Measurements from ENCODE around the gene PRDM15. TPM values are rescaled to one million over a fixed set of nuclear protein-coding genes. Genes with fewer than 3 reads are reported as not detected.
A peak's percentile ranks its signal among the peaks of the same experiment; 100 is the strongest.

Gene PRDM15
- polyA plus RNA-seq, 12 donors: 3.7 to 5.8 (median 4.5) TPM; not detected in 1

DNA sequence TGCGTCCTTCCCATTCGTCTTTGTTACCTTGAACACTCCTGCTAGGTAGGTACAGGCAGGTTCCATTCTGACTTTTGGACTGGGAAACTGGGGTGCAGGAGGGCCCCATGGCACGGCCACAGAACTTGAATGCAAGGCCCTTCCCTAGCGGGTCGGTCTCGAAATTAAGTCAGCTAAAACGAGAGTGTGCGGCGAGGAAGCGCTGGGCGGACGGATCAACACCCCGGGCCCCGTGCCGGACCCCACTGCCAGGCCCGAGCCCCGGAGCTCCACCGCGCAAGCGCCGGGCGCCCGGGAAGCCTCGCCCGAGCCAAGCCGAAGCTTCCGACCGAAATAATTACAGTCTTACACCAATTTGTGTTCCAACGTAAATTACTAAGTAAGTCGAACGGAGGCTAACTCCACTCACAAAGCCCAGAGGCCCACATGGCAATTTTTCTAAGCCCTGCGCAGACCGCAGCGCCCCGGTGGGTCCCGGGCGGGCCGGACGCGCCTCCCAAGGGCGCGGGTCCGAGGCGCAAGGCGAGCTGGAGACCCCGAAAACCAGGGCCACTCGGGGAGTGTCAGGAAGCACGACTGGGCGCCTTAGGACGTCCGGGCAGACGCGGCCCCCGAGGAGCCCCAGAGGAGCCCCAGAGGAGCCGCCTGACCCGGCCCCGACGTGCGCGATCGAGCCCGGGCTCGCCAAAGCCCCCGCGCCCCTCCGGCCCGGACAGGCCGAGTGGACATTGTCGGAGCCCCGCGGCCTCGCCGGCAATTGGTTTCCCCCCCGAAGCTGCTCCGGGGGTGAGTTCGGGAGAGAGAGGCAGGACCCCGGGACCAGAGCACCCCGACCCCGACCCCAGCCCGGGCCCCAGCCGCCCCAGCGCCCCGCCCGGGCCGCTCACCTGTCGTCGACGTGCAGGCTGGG, 112.9 kb downstream of the PRDM15 start:
- DNase-seq: no peak

DNA sequence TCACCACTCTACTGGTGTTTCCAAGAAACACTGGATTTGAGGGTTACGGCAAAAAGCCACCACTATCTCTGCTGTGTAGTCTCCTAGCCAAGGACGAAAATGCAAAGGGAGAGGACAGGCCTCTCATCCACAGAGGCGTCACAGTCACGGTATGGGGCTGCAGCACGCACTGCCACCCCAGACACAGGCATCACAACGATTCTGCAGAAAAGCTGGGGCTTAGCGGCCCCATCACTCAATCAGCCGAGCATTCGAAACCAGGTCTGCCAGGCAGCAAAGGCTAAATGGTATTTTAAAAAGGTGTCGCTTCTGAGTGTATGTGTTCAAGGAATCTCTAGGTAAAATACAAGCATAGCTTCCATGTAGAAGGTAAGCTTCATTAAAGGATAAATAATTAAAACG, 113.7 kb downstream of the PRDM15 start:
- no peak for DNase-seq

DNA sequence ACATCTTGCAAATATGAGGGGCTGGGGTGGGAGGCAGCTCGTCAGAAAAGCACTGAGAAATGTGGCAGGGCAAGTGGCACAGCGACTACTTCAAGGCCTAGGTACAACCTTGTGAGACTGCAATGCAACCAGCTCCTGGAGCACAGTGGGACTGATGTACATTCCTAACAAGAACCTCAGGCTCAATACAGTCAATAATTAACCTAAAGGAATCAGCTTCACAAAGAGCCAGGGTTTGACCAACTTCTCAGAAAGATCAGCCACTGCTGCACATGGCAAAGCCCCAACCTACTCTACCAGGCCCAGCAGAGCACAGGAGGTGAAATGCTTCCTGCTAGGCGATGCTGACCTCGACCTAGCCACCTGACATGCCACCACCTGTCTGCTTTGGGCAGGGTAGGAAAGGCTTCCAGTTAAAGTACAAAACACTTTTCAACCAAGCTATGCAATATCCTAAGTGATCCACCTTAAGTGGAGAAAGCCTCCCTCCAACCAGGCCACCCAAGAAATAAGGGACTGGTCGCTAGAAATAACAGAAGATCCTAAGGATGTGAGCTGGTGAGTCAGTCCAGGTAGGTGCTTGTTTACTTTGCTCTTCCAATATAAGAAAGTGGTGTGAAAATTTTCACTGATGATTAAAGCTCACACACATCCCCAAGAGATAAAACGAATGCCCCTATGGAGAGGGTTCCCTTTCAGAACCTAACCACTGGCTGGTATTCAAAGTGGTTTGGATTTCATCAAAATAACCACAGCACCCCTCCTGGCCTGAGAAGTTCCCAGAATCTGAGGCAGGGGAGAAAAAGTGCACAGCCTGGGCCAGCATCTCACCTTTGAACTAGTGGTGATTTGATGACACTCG, 114.4 kb downstream of the PRDM15 start:
- no peak for DNase-seq

DNA sequence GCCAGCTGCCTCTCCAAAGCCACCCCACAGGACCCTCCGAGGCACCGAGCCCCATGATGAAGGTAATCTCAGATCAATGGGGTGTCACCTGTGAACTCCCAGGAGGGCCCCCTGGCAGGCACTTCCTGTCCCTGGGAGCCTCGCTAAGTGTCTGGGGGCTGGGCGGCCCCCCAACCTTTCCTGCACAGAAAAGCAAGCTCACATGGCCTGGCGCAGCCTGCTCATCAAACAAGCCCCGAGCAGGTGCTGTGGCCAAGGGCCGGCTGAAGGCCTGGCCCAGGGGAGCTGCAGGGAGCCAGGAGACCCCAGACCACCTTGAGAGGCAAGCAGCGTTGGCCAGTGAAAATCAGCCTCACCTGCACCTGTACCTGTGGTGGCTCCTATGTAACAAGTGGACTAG, 115.1 kb downstream of the PRDM15 start:
- DNase-seq: no peak

DNA sequence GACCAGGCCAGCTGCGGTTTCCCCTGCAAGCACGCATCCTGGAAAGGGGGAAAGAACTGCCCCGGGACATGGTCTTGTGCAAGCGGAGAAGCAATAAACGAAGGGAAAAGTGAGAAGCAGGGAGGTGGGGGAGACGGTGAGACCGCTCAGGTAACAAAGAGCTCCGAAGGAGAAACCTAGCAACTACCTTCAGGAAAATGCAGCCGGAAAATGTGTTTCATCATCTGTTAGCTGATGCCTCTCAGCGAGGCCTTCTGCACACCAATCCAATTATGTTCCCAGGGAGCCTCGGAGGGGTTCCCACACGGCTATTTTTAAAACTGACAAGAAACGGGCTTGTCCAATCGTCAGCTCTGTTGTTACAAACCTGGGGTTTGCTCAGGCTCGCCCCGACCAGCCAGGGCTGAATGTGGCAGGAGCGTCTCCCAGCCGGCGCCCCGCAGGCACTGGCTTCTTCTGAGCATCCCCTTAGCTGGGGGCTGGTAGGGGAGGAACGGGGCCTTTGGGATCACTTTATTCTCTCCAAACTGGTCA, 115.7 kb downstream of the PRDM15 start:
- DNase-seq: no peak

DNA sequence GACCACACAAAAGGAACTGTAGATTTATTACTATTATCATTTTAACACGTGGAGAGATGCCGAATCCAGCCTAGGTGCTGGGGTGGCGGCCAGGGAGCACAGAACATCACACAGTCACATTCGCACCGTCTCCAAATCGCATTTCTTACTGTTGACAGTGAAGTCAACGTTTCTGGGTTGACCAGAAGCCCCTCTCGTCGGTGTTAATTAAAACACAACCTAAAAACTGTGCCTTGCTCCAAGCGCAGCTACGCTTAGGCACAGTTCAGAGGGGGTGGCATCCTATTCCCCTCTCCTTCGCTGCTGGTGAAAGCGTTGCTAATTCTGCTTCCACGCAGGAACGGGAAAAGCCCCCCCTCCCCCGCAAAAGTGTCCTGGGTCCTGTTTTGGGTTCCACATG, 116.4 kb downstream of the PRDM15 start:
- DNase-seq: no peak

DNA sequence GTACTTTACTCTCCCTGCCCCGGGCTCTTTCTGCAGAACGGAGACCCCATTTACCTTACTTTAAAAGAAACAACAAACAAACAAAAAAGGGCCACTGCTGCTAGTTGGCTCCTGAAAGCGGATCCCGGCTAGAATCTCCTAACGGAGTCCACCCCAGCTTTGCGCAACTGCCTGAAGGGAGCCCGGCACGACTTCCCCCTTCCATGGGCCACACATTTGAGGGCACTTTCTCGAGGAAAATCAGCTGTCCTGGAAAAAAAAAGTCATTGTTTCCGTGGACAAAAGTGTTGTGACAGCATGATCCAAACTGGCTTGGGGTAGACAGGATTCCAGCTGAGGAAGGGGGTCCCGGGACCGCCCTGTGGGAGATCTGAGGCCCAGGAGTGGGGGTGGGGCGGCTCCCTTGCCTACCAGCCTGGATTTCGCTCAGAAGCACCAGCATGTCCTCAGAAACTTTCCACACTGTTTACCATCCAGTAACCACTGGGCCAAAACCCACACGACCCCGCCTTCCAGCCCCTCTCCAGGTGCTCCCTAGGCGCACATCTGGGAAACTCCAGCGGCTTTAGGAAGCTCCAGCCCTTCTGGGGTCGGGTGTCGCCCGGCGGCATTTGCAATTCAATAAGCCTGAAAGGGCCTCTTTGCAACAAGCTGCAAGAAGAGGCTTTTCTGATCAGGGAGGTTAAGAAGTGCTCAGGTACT, 117.1 kb downstream of the PRDM15 start:
- peak; percentile 19 for DNase-seq

DNA sequence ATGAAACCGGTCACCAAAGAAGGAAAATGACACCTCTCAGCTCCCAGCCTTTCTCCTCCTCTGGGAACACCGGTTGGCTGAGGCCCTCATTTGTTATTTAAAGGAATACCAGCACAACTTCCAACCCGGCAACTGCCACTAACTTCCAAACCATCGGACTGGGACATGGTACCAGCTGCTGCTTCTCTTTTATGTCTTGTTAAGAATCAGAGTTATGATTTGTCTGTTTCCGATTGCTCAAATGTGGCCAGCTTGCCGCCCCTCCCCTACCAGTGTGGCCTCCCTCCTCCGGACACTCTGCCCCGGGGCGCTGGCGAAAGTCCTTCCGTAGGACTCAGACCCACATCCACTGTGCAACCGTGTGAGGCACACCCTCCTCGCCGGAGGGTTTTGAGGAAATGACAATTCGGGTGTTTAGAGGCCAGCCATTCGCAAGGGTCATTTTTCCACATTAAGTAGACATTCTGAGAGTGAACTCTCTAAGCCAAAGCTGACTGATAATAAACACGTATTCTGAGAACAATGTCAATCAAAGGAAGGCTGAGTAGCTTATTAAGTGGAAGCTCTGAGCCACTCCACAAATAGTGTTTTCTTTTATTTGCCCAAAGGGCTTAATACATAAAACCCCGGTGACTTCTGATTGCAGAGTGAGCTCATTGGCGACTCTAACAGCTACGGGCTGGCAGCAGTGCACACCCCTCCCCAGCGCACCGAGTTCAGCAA, 117.8 kb downstream of the PRDM15 start:
- DNase-seq: no peak

DNA sequence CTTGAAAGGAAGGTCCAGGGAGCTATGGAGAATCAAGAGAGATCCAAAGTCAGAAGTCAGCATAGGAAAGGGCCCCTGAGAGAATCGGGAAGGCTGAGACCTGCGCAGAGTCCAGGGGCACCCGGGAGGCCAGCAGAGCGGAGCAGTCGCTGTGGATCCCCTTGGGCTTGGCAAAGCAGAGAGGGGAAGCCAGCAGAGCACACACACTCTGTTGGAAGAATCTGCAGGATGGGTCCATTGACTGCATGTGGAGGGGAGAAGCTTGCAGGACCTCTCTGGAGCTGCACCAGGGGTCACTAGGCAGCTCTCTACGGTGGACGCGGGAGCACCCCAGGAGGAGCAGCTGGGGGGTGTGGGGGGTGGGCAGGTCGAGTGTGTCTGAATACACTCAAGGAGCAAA, 118.7 kb downstream of the PRDM15 start:
- DNase-seq: no peak

DNA sequence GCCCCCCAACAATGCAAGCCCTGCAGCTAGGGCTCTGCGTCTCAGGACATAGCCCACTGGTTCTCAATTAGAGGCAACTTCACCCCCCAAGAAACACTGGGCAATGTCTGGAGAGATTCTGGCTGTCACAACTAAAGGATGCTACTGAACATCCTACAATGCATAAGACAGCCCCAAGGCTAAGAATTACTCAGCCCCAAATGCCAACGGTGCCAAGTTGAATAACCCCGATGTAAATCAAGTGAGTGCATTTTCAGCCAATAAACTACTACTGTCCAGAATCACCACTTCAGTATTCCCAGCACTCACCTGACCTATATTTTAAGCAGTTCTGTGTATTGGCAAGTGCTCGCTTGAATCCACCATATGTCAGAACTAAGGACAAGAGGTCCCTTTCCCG, 119.2 kb downstream of the PRDM15 start:
- no peak for DNase-seq

DNA sequence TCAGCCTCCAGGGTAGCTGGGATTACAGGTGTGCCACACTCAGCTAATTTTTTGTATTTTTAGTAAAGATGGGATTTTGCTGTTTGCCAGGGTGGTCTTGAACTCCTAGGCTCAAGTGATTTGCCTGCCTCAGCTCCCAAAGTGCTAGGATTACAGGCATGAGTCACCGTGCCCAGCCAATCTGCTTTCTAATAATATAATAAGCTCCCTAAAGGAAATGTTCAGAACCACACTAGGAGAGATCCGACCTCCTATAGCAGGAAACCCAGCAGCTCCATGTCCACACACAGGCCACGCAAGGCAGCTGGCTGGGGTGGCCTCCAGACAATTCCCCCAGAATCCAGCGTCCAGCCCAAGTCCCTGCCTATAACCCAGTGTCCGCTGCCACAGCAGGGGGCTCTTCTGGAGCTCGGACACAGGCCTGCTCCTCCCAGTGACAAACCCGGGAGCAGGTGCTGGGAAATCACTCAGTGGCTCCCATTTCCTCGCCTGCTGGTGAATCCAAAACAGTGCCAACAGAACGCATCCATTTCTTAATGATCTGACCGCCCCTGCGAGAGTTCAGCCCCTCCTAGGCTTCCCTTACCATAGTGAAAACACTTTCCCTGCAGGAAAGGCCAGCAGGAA, 119.8 kb downstream of the PRDM15 start:
- DNase-seq: no peak

DNA sequence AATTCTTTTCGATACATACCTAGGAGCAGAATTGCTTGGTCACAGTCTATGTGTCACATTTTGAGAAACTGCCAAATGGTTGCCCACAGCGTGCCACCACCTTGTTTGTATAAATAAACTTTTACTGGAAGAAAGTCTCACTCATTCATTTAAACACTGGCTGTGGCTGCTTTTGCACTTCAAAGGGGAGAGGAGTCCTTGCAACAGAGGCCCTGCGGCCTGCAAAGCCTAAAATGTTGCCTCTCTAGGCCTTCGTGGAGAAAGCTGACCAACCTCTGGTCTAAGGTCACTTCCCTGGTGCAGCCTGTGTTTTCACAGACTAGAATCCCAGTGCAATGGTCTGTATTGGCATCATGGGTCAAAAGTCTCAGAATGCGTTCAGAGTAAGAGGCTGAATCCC, 120.6 kb downstream of the PRDM15 start:
- no peak for DNase-seq

DNA sequence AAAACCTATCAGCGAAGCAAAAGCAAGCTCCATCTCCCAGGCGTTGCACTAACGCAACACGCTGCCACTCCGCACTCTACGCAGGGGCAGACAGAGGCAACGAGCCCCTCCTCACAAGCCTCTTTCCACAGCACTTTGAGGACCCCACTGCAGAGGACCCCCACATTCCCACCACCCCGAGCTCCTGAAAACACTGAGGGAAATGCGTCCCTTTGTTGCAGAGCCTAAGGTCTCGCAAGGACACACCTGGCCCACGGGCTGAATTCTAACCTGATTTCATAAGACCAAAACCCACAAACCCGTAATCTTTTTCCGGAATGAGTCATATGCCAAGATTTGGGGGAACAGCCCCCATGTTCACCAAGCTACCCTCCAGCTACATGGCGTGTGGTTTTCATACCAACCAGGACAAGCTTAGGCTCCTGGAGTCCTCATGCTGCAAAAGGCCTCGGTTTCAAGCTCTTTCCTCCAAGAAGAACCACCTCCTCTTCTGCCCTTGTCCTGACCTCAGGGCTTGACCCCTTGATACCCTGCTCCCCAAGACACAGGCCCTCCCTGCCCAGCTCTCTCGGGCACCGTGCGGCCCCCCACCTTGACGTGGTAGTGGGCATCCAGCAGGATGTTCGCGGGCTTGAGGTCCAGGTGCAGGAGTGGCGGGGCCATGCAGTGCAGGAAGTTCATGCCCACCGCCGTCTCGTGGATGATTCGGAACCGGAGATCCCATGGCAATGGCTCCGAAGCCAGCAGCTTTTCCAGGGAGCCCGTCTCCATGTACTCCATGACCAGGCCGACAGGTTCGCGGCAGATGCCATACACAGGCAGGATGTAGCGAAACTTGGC, 123.0 kb downstream of the PRDM15 start:
- no peak for DNase-seq

DNA sequence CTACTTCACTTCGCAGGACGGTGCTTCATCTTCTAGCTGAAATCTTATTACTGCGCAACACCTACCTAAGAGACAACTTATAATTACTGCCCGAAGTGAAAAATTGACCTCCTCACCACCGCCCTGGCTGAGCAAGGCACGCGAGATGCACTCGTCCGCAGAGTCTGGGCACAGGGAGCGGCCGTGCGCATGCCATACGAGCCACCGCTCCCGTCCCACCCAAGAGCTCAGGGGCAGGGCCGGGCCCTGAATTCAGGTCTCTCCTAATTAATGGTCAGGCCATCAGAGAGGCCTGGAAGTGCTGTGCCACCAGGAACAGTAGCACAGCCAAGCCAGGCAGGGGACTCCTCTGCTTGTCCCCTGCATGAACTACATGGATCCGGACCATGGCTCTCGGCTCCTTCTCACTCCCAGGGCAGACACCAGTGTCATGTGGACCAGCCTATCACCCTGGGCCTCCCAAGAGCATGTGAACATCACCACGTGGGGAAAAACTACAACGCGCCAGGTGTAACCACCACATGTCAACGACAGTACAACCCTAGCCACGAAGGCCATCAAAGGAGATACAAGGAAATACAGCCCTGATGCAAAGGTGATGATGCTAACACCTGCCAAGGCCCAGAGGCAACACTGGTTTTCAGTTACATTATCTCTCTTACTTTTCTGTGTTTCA, 123.7 kb downstream of the PRDM15 start:
- DNase-seq: no peak

DNA sequence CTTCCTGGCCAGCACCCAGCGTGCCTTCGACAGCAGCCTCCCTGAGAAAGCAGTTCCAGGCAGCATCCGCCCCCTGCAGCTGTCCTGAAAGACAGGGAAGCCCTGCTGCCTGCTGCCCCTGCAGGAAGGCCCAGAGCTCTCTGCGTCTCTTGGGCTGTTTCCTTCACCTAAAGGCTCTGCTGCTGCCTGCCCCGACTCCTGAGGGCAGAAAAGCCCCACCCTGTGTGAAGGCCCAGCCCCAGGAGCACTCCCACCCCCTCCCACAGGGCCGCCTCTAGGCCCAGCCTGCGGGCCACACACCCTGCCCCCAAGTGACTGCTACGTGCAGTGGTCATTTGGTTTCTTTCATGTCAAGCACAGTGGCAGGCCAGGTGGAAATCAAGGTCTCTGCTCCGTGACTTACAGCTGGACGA, 124.7 kb downstream of the PRDM15 start:
- no peak for DNase-seq

DNA sequence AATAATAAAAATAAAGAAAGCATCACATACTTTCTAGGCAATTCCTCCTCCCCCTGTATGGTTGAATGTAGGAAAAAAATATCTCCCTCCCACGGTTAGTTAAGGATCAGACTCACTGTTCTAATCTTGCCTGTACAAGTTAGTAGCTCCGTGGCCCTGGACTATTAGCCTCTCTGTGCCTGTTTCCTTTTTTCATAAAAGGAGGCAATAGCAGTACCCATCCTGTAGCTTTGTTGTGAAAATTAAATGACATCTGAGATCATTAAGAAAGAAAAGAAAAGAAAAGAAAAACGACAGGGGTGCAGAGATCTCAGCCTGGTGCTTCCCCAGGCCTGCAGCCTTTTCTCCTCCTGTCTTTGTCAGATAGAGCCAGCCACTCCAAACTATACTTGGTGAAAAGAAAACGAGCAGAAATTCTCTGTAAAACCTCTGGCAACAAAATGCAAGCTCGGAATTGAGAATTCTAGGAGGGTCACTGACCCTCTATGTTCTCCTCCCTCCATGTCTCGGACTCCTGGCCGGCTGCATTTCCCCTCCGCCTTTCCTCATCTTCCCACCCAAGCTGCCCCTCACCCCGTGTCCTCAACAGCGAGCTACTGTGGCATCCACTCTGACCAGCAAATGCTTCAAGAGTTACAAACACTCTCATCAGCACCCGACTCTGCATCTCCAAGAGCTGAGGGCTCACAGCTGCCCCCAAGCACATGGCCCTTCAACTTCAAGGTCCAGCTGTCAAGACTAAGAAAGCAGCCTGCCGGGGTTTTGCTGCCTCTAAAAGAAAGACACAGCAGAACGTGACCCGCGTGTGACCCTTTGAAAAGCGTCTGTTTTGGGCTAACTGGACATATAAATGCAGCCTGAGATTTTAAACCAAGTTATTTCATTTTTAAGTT, 125.9 kb downstream of the PRDM15 start:
- DNase-seq: no peak

DNA sequence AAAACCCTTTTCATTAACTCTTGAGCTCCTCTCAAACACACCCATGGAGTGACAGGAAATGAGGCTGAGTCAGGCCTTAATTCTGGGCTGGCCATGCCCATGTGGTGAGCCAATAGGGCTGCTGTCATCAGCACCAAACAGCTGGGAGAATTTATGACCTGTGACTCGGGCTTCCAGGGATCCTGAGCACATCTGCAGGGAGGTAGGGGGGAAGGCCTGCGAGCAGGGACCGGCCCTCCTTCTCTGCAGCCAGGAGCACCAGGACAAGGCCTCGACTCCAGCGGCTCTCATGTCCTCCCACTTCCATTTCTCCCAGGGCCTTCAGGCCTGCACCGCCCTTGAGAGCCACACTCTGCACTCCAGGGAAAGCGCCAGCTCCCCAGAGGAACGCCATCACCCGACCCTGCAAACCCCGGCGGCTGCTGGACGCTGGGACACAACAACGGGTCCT, 126.9 kb downstream of the PRDM15 start:
- no peak for DNase-seq

DNA sequence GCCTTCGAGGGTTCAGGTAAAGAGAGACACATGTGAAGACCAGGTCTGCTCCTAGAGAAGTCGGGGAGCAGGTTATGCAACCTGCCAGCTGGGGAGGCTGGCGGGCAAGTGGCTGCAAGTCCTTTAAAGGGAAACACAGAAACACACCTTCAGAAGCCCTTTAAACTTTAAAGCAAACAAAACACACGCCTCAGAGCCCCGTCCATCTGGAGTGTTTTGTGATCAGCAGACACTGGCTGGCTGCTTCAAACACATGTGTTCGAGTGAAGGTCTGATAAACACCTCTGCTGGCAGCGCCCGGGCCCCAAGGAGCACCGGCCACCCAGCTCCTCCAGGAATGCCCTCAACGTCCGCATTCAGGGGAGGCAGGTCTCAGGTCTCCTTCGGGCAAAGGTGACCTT, 127.5 kb downstream of the PRDM15 start:
- DNase-seq: no peak

Measured in muscle of arm (tissue), 12 donors.